ENCODE results near the gene GALNS. TPM values are rescaled to one million over a fixed set of nuclear protein-coding genes. Genes with fewer than 3 reads are reported as not detected.
A peak's percentile ranks its signal among the peaks of the same experiment; 100 is the strongest.

Gene GALNS
- total and polyA plus RNA-seq, 3 donors from 2014 or later: 55.9 to 94.4 (median 65.3) TPM

GRCh38 chr16:88838566-88838965 is 18.2 kb downstream of the GALNS start:
- TF ChIP-seq CTCF (IDR thresholded peaks at IDR 0.05) (no peak), POLR2A (IDR thresholded peaks at IDR 0.05) (no peak)
- Histone ChIP-seq H3K9me3 (no peaks in the 10 kb centered on the region), H3K36me3 (ENCODE audit: low read depth, missing control alignments) (no peaks in the 10 kb centered on the region), H3K4me3 (no peak overlapping the region), H3K4me1 (no peaks in the 10 kb centered on the region), H3K27ac (no peak overlapping the region), H3K27me3 (no peaks in the 10 kb centered on the region)
- intact Hi-C loops (cut with DNase I; ENCODE audit: low total_unique reads): no loop called here
- no peak for DNase-seq
- 88 to 89% methylated on average over 19 of the region's 19 CpGs for WGBS, 2 donors

GRCh38 chr16:88837806-88838205 is 18.9 kb downstream of the GALNS start:
- intact Hi-C loops (cut with DNase I; ENCODE audit: low total_unique reads): no loop called here
- Histone ChIP-seq H3K4me1 (no peaks in the 10 kb centered on the region), H3K9me3 (no peaks in the 10 kb centered on the region), H3K4me3 (no peak overlapping the region), H3K36me3 (ENCODE audit: low read depth, missing control alignments) (no peaks in the 10 kb centered on the region), H3K27ac (no peak overlapping the region), H3K27me3 (no peaks in the 10 kb centered on the region)
- 94 to 95% methylated on average over 19 to 20 of the region's 20 CpGs for WGBS, 2 donors
- TF ChIP-seq POLR2A (IDR thresholded peaks at IDR 0.05) (no peak), CTCF (IDR thresholded peaks at IDR 0.05) (no peak)
- no peak for DNase-seq

- intact Hi-C loops (cut with DNase I; ENCODE audit: low total_unique reads): no loop called here
- Histone ChIP-seq H3K27ac (no peak overlapping the region), H3K9me3 (no peaks in the 10 kb centered on the region), H3K4me1 (no peaks in the 10 kb centered on the region), H3K36me3 (ENCODE audit: low read depth, missing control alignments) (no peaks in the 10 kb centered on the region), H3K27me3 (no peaks in the 10 kb centered on the region), H3K4me3 (no peak overlapping the region)
- TF ChIP-seq CTCF (IDR thresholded peaks at IDR 0.05) (no peak), POLR2A (IDR thresholded peaks at IDR 0.05) (no peak)
- 92 to 94% methylated on average over 7 to 17 of the region's 17 CpGs for WGBS, 2 donors
- no peak for DNase-seq
These were observed 20.0 kb downstream of the GALNS start for GRCh38 chr16:88836791-88837190.

GRCh38 chr16:88835818-88836217 is 20.9 kb downstream of the GALNS start:
- Histone ChIP-seq H3K4me3 (no peak overlapping the region), H3K27me3 (no peaks in the 10 kb centered on the region), H3K4me1 (no peaks in the 10 kb centered on the region), H3K27ac (peak overlapping the region in 1 of 2 donors; percentile 61), H3K9me3 (no peaks in the 10 kb centered on the region), H3K36me3 (ENCODE audit: low read depth, missing control alignments) (no peaks in the 10 kb centered on the region)
- TF ChIP-seq POLR2A (IDR thresholded peaks at IDR 0.05) (no peak), CTCF (IDR thresholded peaks at IDR 0.05) (no peak)
- WGBS, 2 donors: 93 to 94% methylated on average over 31 to 33 of the region's 33 CpGs
- DNase-seq: no peak
- intact Hi-C loops (cut with DNase I; ENCODE audit: low total_unique reads): no loop called here

GRCh38 chr16:88835383-88835782 is 21.4 kb downstream of the GALNS start:
- H3K27ac ChIP-seq: peak overlapping the region in 1 of 2 donors; percentile 61
- H3K4me3 ChIP-seq: no peak overlapping the region
- peak; percentile 76 for DNase-seq
- H3K4me1 ChIP-seq: no peaks in the 10 kb centered on the region
- intact Hi-C loops (cut with DNase I; ENCODE audit: low total_unique reads): no loop called here
- 65 to 75% methylated on average over 11 of the region's 11 CpGs for WGBS, 2 donors
- H3K36me3 ChIP-seq (ENCODE audit: low read depth, missing control alignments): no peaks in the 10 kb centered on the region
- H3K9me3 ChIP-seq: no peaks in the 10 kb centered on the region
- no peak for TF ChIP-seq CTCF (IDR thresholded peaks at IDR 0.05)
- TF ChIP-seq POLR2A (IDR thresholded peaks at IDR 0.05): no peak
- no peaks in the 10 kb centered on the region for H3K27me3 ChIP-seq
